Choroid plexus epithelial cell (primary cell): ENCODE data around the gene PRSS21.

ENCODE experiments used
- DNase-seq: peaks from one replicate; pipeline ENCODE4 v3.0.0-alpha.2; 2010; ENCODE audit warnings: low read depth
- H3K4me3 ChIP-seq: 2 replicates; pipeline ENCODE4 v1.5.1; 2011; ENCODE audit warnings: low read depth, mild to moderate bottlenecking, control low read depth, low read length, moderate library complexity
- CTCF ChIP-seq: conservative IDR thresholded peaks from 2 replicates; pipeline ENCODE4 v1.5.1; 2011; ENCODE audit warnings: low read depth, mild to moderate bottlenecking, control low read depth, inconsistent platforms, low read length, moderate library complexity

The PRSS21 gene

GRCh38 chr16:2817340-2818271, 569 bp downstream of the PRSS21 start:
- no peak for DNase-seq
- no peak for TF ChIP-seq CTCF
- no peak overlapping the region for H3K4me3 ChIP-seq

- H3K4me3 ChIP-seq, result no peak overlapping the region
- no peak for TF ChIP-seq CTCF
- no peak for DNase-seq
Measured at GRCh38 chr16:2818272-2818876, 1.3 kb downstream of the PRSS21 start.

DNA sequence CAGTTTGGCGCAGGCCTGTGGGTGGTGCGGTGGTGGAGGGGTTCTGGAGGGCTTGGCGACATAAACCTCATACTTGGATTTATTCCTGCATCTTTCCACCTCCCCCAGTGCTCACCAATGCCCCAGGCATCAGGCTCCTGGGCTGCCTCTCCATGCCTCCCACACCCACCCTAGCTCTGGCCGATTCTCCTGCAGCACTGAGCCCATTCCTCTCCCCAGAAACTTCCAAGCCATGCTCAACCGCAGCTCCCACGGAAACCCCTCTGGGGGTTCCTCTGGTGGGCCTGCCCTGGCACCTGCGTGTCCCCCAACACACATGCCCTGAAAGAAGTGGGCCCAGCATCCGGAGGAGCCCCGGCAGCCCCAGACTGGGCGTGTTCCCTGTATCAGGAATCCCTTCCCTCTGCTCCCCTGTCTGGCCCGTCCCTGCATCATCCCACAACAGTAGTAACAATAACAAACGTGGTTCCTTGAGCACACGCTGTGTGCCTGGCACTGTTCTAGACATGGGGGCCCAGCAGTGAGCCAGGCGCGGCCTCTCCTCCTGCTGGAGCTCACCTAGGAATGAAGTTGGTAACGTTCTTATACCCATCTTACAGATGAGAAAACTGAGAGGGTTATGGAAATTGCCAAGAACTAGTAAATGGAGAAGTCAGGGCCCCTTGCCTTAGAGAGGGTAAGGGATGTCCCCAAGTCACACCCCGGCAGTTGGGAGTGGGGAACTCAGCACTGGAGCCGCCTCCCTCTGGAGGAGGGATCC, 2.3 kb downstream of the PRSS21 start:
- DNase-seq, result no peak
- TF ChIP-seq CTCF, result no peak
- H3K4me3 ChIP-seq, result no peak overlapping the region

- TF ChIP-seq CTCF, result no peak
- no peak for DNase-seq
- H3K4me3 ChIP-seq, result no peak overlapping the region
Measured at GRCh38 chr16:2819939-2820835, 3.1 kb downstream of the PRSS21 start.

- DNase-seq, result no peak
- H3K4me3 ChIP-seq, result no peak overlapping the region
- no peak for TF ChIP-seq CTCF
Measured at GRCh38 chr16:2820836-2821486, 3.9 kb downstream of the PRSS21 start.
